ENCODE data around the gene CD9.

Gene CD9

DNA sequence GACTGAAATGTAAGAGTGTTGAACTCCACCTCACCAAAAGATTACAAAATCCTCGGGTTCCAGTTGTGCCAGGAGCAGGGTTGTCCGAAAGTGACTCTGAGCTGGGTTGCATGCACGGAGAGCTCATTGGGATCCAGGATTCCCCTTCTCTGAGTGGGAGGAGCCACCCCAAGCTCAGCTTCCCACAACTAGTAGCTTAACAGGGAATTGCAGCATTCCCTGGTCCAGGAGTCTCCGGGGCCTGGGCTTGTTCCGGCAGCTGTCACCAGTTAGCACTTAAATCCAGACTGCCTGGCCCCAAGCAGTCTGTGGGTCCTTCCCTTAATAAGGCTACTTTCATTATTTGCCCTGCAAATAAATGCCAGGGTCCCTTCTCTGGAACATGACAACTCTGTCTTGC lies 50.1 kb downstream of the CD9 start:
- FAIRE-seq, result no peak

GRCh38 chr12:6253278-6253677 lies 53.1 kb downstream of the CD9 start:
- no peak for FAIRE-seq

GRCh38 chr12:6254491-6254890 lies 54.3 kb downstream of the CD9 start:
- no peak for FAIRE-seq

DNA sequence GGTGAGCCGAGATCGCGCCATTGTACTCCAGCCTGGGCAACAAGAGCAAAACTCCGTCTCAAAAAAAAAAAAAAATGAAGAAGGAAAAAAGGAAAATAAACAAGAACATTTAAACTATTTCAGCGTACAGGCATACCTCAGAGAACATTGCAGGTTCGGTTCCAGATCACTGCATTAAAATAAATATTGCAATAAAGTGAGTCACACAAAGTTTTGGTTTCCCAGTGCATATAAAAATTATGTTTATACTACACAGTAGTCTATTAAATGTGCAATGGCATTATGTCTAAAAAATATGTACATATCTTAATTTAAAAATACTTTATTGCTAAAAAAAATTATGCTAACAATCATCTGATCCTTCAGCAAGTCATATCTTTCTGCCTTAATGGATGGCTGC lies 56.8 kb downstream of the CD9 start:
- no peak for FAIRE-seq

- FAIRE-seq, result no peak
Measured at GRCh38 chr12:6262211-6262610, 62.0 kb downstream of the CD9 start.

GRCh38 chr12:6262623-6263022 lies 62.4 kb downstream of the CD9 start:
- FAIRE-seq, result no peak

GRCh38 chr12:6263931-6264330 lies 63.7 kb downstream of the CD9 start:
- FAIRE-seq, result no peak

DNA sequence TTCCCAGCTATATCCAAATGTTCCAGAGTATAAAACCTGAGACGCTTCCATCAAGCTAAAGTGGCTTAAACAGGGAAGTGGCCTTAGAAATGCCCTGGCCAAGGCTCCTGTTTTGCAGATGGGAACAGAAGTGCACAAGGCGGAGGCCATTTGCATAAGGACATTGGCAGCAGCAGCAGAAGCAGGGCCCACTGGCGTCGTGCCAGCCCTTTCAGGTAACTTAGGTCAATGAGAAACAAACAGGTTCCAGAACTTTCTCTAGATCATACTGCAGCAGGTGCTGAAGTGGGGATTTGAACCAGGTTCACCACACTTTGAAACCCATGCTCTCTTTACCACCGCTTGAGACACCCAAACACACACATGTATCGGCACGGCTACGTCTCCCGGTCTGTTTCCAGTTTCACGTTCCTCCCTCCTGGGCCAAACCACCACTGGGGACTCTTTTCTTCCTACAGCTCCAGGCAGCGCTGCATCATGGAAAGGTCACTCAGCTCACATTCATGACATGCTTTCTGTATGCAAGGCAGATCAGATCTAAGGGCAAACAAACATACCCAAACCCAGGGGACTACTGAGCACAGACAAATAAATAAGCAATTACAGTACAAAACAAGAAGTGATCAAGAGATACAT lies 64.3 kb downstream of the CD9 start:
- no peak for FAIRE-seq

DNA sequence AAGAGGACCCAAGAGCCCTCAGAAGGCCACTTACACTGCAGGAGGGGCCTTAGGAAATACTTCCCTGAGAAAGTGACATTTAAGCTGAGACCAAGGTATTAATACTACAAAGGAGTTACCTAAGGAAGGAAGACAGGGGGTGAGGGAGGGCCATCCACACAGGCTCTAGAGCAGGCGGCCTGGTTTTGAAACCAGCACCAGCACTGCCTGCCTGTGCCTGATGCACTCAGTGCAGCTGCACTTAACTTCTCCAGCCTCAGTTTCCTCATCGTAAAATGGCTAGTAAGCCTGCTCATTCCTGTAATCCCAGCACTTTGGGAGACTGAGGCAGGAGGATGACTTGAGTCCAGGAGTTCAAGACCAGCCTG lies 64.8 kb downstream of the CD9 start:
- FAIRE-seq, result no peak

DNA sequence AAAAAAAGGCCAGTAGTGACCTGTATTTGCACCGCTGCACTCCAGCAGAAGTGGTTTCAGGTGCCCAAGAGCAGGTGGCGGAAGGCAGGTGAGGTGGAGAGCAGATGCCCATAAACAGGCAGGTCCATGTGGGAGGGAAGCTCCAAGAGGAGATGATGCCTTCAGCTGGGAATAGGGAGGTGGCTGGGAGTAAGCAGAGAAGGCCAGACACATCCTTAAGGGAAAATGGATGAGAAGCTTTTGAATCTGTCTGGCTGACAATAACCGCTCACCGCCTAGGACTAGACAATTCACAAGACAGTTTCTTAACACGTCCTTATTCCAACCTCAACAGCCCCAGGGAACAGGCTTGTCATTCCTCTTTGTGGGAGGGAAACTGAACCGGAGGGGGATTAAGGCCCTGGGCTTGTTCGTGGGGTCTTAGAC lies 66.4 kb downstream of the CD9 start:
- FAIRE-seq, result no peak

DNA sequence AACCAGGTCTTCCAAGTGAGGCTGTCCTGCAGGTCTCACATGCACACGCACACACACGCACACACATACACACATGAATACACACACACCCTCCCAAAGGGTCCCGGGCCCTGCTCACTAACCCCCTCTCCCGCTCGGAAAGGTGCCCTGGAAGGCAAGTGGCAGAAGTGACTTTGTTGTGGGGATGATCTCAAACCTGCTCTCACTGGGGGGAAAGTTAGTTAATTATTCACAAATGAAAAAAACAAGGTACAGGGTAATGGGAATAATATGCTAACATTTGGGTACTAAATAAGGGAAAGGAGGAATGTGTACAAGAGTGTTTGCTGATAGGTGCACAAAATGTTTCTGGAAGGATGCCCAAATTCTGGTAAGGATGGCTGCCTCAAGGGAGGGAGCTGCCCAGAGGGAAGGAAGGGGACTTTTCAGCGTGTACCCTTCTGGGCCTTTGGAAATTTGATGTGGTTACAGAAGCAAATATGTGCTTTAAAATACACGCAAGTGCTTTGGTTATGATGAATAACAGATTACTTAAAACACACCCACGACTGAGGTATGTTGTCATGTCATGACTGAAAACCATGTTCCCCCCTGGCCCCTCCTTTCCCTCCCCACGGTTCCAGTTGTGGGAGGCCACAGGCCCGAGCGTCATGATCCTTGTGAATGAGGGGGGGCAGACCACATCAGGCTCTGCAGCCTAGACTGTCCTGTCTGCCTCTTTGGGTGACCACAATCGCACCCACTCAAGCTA lies 66.9 kb downstream of the CD9 start:
- no peak for FAIRE-seq

GRCh38 chr12:6268484-6269157 lies 68.4 kb downstream of the CD9 start:
- FAIRE-seq, result no peak

- FAIRE-seq, result no peak
Measured at GRCh38 chr12:6269986-6270385, 69.8 kb downstream of the CD9 start.

- no peak for FAIRE-seq
Measured at GRCh38 chr12:6271281-6271680, 71.1 kb downstream of the CD9 start.

- FAIRE-seq, result no peak
Measured at GRCh38 chr12:6272300-6273204, 72.4 kb downstream of the CD9 start.

DNA sequence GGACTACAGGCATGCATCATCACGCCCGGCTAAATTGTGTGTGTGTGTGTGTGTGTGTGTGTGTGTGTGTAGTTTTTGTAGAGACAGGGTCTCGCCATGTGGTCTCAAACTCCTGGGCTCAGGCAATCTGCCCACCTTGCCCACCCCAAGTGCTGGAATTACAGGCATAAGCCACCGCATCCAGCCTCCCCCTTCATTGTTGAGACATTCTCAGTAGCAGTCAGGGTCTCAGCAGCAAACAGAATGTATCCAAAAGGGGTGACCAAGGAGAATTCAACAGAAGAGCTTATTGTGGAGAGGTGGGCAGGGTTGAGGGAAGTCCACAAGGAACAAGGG lies 73.0 kb downstream of the CD9 start:
- no peak for FAIRE-seq

- no peak for FAIRE-seq
Measured at GRCh38 chr12:6273541-6274230, 73.5 kb downstream of the CD9 start.

DNA sequence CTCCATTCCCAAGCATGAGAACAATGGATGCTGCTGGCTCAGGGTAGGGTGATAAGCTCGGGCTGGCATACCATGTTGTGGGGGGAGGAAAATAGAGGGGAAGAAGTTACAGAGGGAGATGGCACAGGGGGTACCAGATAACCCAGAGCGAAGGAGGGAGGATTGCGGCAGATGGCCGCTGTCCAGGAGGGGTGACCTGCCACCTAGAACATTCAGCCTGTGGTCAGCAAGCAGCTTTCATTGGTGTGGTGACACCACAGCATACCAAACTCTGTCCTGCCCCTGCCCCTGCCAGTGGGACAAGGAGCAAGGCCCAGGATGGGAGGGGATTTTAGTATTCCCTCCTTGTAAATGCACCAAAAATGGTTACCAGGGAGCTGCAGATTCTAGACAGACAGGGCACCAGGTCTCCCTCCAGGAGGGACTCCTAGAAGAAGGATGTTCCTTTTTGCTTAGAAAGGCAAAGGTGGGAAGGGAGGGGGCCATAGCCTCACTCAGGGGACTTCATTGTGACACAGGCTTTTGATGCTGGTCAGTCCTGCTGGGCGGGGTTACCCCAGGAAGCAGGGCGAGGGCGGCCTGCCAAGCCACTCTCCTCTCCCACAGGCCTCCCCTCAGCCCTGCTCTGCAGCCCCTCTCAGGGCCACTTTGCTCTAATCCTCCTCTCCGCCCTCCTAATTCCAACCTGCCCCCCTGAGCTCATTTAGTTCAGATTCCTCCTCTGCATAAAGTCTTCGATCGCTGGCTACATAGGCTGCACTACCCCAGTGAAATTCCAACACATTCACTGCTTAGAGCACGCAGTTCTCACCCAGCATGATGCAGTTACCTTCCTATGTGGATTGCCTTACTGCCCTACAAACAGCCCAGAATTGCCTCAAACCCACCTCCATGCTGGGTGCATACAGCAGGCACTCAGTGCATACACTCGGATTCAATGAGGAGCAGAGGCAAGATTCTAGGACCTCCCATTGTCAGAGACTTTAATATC lies 74.3 kb downstream of the CD9 start:
- no peak for FAIRE-seq

GRCh38 chr12:6275928-6276887 lies 76.0 kb downstream of the CD9 start:
- FAIRE-seq, result no peak
